Measurements from ENCODE around the gene NTRK2.
A peak's percentile ranks its signal among the peaks of the same experiment; 100 is the strongest.

DNA sequence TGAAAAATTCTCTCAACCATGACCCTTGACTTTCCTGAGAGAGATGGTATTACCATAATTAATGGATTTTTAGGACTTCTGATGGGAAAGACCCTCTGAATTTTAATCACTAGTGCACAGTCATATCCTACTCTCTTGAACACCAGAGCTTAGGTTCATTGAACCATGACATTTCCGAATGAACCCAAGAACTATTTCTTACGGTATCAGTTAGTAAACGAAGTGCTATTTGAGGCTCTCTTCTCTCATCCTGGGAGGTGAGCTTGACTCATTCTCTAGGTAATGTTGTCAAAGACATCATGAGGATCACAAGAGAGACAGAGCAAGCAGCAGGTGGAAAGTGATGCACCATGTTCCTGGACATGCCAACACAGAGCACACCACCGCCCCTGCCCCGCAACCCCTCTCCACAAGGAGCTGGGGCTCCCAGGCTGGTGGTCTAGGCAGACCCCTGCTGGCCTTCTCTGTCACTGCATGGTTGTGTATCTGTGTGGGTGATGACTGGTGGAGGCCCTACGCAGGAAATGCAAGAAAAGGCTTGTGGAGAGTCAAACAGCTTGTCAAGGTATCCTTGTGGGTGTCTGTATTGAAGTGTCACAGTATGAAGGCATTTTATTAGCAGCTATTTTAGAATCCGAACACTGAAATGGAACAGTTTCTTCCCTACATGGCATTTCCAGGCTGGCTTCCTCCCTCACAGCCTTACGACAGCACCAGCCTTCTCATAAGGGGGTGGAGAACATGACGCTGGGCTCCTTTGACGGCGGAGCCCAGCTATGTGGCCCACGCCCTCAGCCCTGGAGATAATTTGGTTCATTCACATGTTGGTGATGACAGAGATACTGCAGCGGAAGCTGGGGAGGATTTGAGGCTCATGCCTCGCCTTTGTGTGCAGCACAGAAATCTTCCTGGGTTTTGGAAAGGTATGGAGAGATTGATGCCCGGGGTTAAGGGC is 297.6 kb downstream of the NTRK2 start:
- TF ChIP-seq, protein P1, sequence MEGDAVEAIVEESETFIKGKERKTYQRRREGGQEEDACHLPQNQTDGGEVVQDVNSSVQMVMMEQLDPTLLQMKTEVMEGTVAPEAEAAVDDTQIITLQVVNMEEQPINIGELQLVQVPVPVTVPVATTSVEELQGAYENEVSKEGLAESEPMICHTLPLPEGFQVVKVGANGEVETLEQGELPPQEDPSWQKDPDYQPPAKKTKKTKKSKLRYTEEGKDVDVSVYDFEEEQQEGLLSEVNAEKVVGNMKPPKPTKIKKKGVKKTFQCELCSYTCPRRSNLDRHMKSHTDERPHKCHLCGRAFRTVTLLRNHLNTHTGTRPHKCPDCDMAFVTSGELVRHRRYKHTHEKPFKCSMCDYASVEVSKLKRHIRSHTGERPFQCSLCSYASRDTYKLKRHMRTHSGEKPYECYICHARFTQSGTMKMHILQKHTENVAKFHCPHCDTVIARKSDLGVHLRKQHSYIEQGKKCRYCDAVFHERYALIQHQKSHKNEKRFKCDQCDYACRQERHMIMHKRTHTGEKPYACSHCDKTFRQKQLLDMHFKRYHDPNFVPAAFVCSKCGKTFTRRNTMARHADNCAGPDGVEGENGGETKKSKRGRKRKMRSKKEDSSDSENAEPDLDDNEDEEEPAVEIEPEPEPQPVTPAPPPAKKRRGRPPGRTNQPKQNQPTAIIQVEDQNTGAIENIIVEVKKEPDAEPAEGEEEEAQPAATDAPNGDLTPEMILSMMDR (IDR thresholded peaks at IDR 0.05; ENCODE audit: low read length) = peak; percentile 33; the same call in 1 of the 2 replicates
- TF ChIP-seq EZH2 (IDR thresholded peaks at IDR 0.05; ENCODE audit: borderline replicate concordance, low read length) = no peak
